HepG2 (cell line): ENCODE results near the gene CCDC121. TPM values are rescaled to one million over a fixed set of nuclear protein-coding genes. Genes with fewer than 3 reads are reported as not detected.
A peak's percentile ranks its signal among the peaks of the same experiment; 100 is the strongest.

Experiments used
- CEBPB ChIP-seq: IDR thresholded peaks from 2 replicates; pipeline ENCODE4 v1.6.1; 2011; ENCODE audit warnings: low read depth, low read length, improper control_type of control experiment, borderline replicate concordance
- ESRRA ChIP-seq: sonication (generic); formaldehyde crosslinking; IDR thresholded peaks from 2 replicates; pipeline ENCODE4 v1.5.1; 2020; ENCODE audit warnings: mild to moderate bottlenecking, low read depth, missing genetic modification reagents
- FOXJ3 ChIP-seq: sonication (generic); formaldehyde crosslinking; IDR thresholded peaks from 2 replicates; pipeline ENCODE4 v1.4.0; 2020; ENCODE audit warnings: missing genetic modification reagents, mild to moderate bottlenecking, borderline replicate concordance
- GABPB1 ChIP-seq: IDR thresholded peaks from 2 replicates; pipeline ENCODE4 v1.6.1; 2016; ENCODE audit warnings: mild to moderate bottlenecking, missing genetic modification reagents, moderate library complexity, missing compliant biosample characterization
- HNRNPK ChIP-seq: fragments of 200-400 bp; formaldehyde crosslinking; IDR thresholded peaks from 2 replicates; pipeline ENCODE4 v1.6.1; 2018; ENCODE audit warnings: low read length, low read depth, moderate library complexity, mild to moderate bottlenecking; ENCODE audit not compliant: poor library complexity, severe bottlenecking
- KAT2B ChIP-seq: fragments of 150-350 bp; IDR thresholded peaks from 2 replicates; pipeline ENCODE4 v1.6.1; 2014; ENCODE audit warnings: low read depth, low read length, borderline replicate concordance
- NFKBIZ ChIP-seq: IDR thresholded peaks from 2 replicates; pipeline ENCODE4 v1.6.1; 2018; ENCODE audit warnings: missing genetic modification reagents, missing compliant biosample characterization
- NR3C1 ChIP-seq: sonication (generic); formaldehyde crosslinking; IDR thresholded peaks from 2 replicates; pipeline ENCODE4 v1.4.0; 2020; ENCODE audit warnings: missing genetic modification reagents
- RBM22 ChIP-seq: fragments of 200-400 bp; formaldehyde crosslinking; optimal IDR thresholded peaks from 2 replicates; pipeline ENCODE3; 2017; ENCODE audit warnings: mild to moderate bottlenecking, low read length, moderate library complexity
- SETDB1 ChIP-seq: sonication (generic); formaldehyde crosslinking; IDR thresholded peaks from 2 replicates; pipeline ENCODE4 v1.5.1; 2020; ENCODE audit warnings: missing genetic modification reagents, mild to moderate bottlenecking, borderline replicate concordance
- SMARCC2 ChIP-seq: fragments of 450-650 bp; IDR thresholded peaks from 2 replicates; pipeline ENCODE4 v1.6.1; 2017; ENCODE audit warnings: antibody characterized with exemption, mild to moderate bottlenecking
- SOX5 ChIP-seq: IDR thresholded peaks from 2 replicates; pipeline ENCODE4 v1.6.1; 2016; ENCODE audit warnings: borderline replicate concordance
- TMF1 ChIP-seq: sonication (generic); formaldehyde crosslinking; IDR thresholded peaks from 2 replicates; pipeline ENCODE4 v1.8.1; 2022; ENCODE audit warnings: low read depth, missing genetic modification reagents
- TOPORS ChIP-seq: sonication (generic); formaldehyde crosslinking; IDR thresholded peaks from 2 replicates; pipeline ENCODE4 v1.8.0; 2023; ENCODE audit warnings: mild to moderate bottlenecking, missing genetic modification reagents
- ZFP1 ChIP-seq: IDR thresholded peaks from 2 replicates; pipeline ENCODE4 v1.6.1; 2016
- ZNF317 ChIP-seq: sonication (generic); formaldehyde crosslinking; IDR thresholded peaks from 2 replicates; pipeline ENCODE4 v1.5.0; 2020; ENCODE audit warnings: mild to moderate bottlenecking, missing genetic modification reagents
- ZSCAN20 ChIP-seq: sonication (generic); formaldehyde crosslinking; IDR thresholded peaks from 2 replicates; pipeline ENCODE4 v1.4.0; 2020; ENCODE audit warnings: missing genetic modification reagents, mild to moderate bottlenecking, borderline replicate concordance
- polyA plus RNA-seq, 8 experiments: library from polyadenylated mRNA; depleted of rRNA in 3 of 8; stranded (reverse) in 7 of 8; unstranded in 1 of 8; fragments of >200 nt; fragmentation: Illumina TruSeq in 4 of 8; extraction: Trizol in 4 of 8; gene quantifications; 2 replicates each; pipeline versions ENCODE4 v1.2.1 to v1.2.3, GENCODE V29; 2011 to 2016; ENCODE audit warnings: low read depth in 4 of 8, missing spikeins in 1 of 8, mixed read lengths in 1 of 8; ENCODE audit not compliant: insufficient read depth in 1 of 8
- total RNA-seq, 5 experiments: library from RNA; depleted of rRNA; stranded (reverse); fragments of >200 nt; fragmentation: Illumina TruSeq; extraction: Trizol; gene quantifications; 2 replicates each; pipeline ENCODE4 v1.2.3, GENCODE V29; 2016; ENCODE audit warnings: low read depth in 1 of 5
- TF ChIP-seq, protein P1 (sequence below): IDR thresholded peaks from 2 replicates; pipeline ENCODE4 v1.6.1; 2016; ENCODE audit warnings: missing biosample characterization, missing genetic modification reagents, low read depth
- TF ChIP-seq, protein P2 (sequence below): sonication (generic); formaldehyde crosslinking; IDR thresholded peaks from 2 replicates; pipeline ENCODE4 v1.4.0; 2020; ENCODE audit warnings: missing genetic modification reagents, borderline replicate concordance
- TF ChIP-seq, protein P3 (sequence below): sonication (generic); formaldehyde crosslinking; IDR thresholded peaks from 2 replicates; pipeline ENCODE4 v1.9.0; 2021; ENCODE audit warnings: missing genetic modification reagents, borderline replicate concordance
- TF ChIP-seq, protein P4 (sequence below): sonication (generic); formaldehyde crosslinking; IDR thresholded peaks from 2 replicates; pipeline ENCODE4 v1.9.0; 2022; ENCODE audit warnings: missing genetic modification reagents, mild to moderate bottlenecking, borderline replicate concordance

Gene CCDC121
- total and polyA plus RNA-seq, 2 of the 13 experiments (the other 11 are each of a cell fraction or from before 2014, with no cell fraction given) = 1.9 to 3.0 TPM

GRCh38 chr2:27663285-27664153, 34.7 kb upstream of the CCDC121 start, which contains the start of the genes SLC4A1AP and SUPT7L (continued):
- TF ChIP-seq, protein P1, sequence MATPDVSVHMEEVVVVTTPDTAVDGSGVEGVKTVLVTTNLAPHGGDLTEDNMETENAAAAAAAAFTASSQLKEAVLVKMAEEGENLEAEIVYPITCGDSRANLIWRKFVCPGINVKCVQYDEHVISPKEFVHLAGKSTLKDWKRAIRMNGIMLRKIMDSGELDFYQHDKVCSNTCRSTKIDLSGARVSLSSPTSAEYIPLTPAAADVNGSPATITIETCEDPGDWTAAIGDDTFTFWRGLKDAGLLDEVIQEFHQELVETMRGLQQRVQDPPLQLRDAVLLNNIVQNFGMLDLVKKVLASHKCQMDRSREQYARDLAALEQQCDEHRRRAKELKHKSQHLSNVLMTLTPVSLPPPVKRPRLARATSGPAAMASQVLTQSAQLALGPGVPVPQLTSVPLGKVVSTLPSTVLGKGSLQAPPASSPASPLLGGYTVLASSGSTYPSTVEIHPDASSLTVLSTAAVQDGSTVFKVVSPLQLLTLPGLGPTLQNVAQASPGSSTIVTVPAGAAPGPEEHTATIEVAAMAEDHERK (CRISPR knock-in tag) = peak; percentile 19; the same call in 1 of the 2 replicates
- TF ChIP-seq, protein P2, sequence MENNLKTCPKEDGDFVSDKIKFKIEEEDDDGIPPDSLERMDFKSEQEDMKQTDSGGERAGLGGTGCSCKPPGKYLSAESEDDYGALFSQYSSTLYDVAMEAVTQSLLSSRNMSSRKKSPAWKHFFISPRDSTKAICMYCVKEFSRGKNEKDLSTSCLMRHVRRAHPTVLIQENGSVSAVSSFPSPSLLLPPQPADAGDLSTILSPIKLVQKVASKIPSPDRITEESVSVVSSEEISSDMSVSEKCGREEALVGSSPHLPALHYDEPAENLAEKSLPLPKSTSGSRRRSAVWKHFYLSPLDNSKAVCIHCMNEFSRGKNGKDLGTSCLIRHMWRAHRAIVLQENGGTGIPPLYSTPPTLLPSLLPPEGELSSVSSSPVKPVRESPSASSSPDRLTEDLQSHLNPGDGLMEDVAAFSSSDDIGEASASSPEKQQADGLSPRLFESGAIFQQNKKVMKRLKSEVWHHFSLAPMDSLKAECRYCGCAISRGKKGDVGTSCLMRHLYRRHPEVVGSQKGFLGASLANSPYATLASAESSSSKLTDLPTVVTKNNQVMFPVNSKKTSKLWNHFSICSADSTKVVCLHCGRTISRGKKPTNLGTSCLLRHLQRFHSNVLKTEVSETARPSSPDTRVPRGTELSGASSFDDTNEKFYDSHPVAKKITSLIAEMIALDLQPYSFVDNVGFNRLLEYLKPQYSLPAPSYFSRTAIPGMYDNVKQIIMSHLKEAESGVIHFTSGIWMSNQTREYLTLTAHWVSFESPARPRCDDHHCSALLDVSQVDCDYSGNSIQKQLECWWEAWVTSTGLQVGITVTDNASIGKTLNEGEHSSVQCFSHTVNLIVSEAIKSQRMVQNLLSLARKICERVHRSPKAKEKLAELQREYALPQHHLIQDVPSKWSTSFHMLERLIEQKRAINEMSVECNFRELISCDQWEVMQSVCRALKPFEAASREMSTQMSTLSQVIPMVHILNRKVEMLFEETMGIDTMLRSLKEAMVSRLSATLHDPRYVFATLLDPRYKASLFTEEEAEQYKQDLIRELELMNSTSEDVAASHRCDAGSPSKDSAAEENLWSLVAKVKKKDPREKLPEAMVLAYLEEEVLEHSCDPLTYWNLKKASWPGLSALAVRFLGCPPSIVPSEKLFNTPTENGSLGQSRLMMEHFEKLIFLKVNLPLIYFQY (CRISPR knock-in tag) = peak; percentile 83; the same call in 1 of the 2 replicates
- no peak for TF ChIP-seq KAT2B
- no peak; the same call in 1 of the 2 replicates for TF ChIP-seq ZNF317 (CRISPR knock-in tag)
- TF ChIP-seq ZFP1 (CRISPR knock-in tag) = peak; percentile 88; the same call in 1 of the 2 replicates
- peak; percentile 47; the same call in 1 of the 2 replicates for TF ChIP-seq TMF1 (CRISPR knock-in tag)
- TF ChIP-seq HNRNPK = no peak
- TF ChIP-seq, protein P3, sequence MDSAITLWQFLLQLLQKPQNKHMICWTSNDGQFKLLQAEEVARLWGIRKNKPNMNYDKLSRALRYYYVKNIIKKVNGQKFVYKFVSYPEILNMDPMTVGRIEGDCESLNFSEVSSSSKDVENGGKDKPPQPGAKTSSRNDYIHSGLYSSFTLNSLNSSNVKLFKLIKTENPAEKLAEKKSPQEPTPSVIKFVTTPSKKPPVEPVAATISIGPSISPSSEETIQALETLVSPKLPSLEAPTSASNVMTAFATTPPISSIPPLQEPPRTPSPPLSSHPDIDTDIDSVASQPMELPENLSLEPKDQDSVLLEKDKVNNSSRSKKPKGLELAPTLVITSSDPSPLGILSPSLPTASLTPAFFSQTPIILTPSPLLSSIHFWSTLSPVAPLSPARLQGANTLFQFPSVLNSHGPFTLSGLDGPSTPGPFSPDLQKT (CRISPR knock-in tag) = no peak
- TF ChIP-seq NFKBIZ (CRISPR knock-in tag) = peak; percentile 92
- no peak for TF ChIP-seq SMARCC2
- TF ChIP-seq SETDB1 (CRISPR knock-in tag) = no peak
- TF ChIP-seq FOXJ3 (CRISPR knock-in tag) = peak; percentile 84
- TF ChIP-seq CEBPB = no peak
- peak; percentile 71; the same call in 1 of the 2 replicates for TF ChIP-seq ZSCAN20 (CRISPR knock-in tag)
- 0 out of 2 replicates have a peak, but pooled peaks have one; percentile 31 for TF ChIP-seq NR3C1
- peak; percentile 84 for TF ChIP-seq RBM22
- TF ChIP-seq SOX5 (CRISPR knock-in tag) = peak; percentile 41
- TF ChIP-seq, protein P4, sequence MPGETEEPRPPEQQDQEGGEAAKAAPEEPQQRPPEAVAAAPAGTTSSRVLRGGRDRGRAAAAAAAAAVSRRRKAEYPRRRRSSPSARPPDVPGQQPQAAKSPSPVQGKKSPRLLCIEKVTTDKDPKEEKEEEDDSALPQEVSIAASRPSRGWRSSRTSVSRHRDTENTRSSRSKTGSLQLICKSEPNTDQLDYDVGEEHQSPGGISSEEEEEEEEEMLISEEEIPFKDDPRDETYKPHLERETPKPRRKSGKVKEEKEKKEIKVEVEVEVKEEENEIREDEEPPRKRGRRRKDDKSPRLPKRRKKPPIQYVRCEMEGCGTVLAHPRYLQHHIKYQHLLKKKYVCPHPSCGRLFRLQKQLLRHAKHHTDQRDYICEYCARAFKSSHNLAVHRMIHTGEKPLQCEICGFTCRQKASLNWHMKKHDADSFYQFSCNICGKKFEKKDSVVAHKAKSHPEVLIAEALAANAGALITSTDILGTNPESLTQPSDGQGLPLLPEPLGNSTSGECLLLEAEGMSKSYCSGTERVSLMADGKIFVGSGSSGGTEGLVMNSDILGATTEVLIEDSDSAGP (CRISPR knock-in tag) = peak; percentile 97
- TF ChIP-seq GABPB1 = peak; percentile 98
- TF ChIP-seq ESRRA (CRISPR knock-in tag) = peak; percentile 65; the same call in 1 of the 2 replicates
- TF ChIP-seq TOPORS = peak; percentile 90
